GM23338 (cell line): ENCODE results near the gene ZNF628. TPM values are rescaled to one million over a fixed set of nuclear protein-coding genes. Genes with fewer than 3 reads are reported as not detected.

Source experiments
- ATAC-seq: fragments of 200-7000 bp; cut with Tn5 transposase; 3 replicates; pipeline ENCODE4 v1.9.1; 2020
- DNase-seq: peaks from one replicate; pipeline ENCODE4 v3.0.0-alpha.2; 2015; ENCODE audit warnings: low spot score
- H2AFZ ChIP-seq: fragments of 200-600 bp; sonication (generic); 2 replicates; pipeline ENCODE4 v1.8.0; 2016; ENCODE audit warnings: antibody characterized with exemption, mild to moderate bottlenecking, moderate library complexity
- H3F3A ChIP-seq: fragments of 200-600 bp; sonication (generic); replicated peaks from 2 replicates; pipeline ENCODE4 v1.8.0; 2017; ENCODE audit warnings: antibody characterized with exemption, mixed run types, low read depth
- H3K27ac ChIP-seq: fragments of 200-600 bp; sonication (generic); 2 replicates; pipeline ENCODE4 v1.6.1; 2016; ENCODE audit warnings: low read depth
- H3K27me3 ChIP-seq: fragments of 200-600 bp; sonication (generic); 2 replicates; pipeline ENCODE4 v1.8.0; 2016; ENCODE audit warnings: mild to moderate bottlenecking, mixed run types, moderate library complexity; ENCODE audit not compliant: insufficient read depth
- H3K36me3 ChIP-seq: fragments of 200-600 bp; sonication (generic); 2 replicates; pipeline ENCODE4 v1.8.0; 2016; ENCODE audit warnings: mild to moderate bottlenecking; ENCODE audit not compliant: insufficient read depth
- H3K4me1 ChIP-seq: fragments of 200-600 bp; sonication (generic); 2 replicates; pipeline ENCODE4 v1.8.0; 2016; ENCODE audit warnings: mild to moderate bottlenecking, moderate library complexity; ENCODE audit not compliant: insufficient read depth
- H3K4me2 ChIP-seq: fragments of 200-600 bp; sonication (generic); 2 replicates; pipeline ENCODE4 v1.7.1; 2017; ENCODE audit warnings: mixed run types
- H3K4me3 ChIP-seq: fragments of 200-600 bp; sonication (generic); 2 replicates; pipeline ENCODE4 v1.6.1; 2016; ENCODE audit warnings: mixed run types
- H3K79me2 ChIP-seq: fragments of 200-600 bp; sonication (generic); replicated peaks from 2 replicates; pipeline ENCODE4 v1.8.0; 2017; ENCODE audit warnings: mild to moderate bottlenecking; ENCODE audit not compliant: insufficient read depth
- H3K9me2 ChIP-seq: fragments of 200-600 bp; sonication (generic); 2 replicates; pipeline ENCODE4 v1.8.0; 2017; ENCODE audit not compliant: insufficient read depth
- H4K20me1 ChIP-seq: fragments of 200-600 bp; sonication (generic); replicated peaks from 2 replicates; pipeline ENCODE4 v1.8.0; 2017; ENCODE audit warnings: mild to moderate bottlenecking; ENCODE audit not compliant: insufficient read depth
- H3K27ac Mint-ChIP-seq: 2 replicates; pipeline ENCODE4 v1.8.0; 2020; ENCODE audit warnings: inconsistent platforms, mild to moderate bottlenecking, moderate library complexity, mixed read lengths
- H3K27me3 Mint-ChIP-seq: 3 replicates; pipeline ENCODE4 v1.8.0; 2022; ENCODE audit warnings: low read depth, mild to moderate bottlenecking, moderate library complexity, mixed read lengths, inconsistent platforms; ENCODE audit not compliant: insufficient read depth, poor library complexity
- H3K36me3 Mint-ChIP-seq: 3 replicates; pipeline ENCODE4 v1.8.0; 2021; ENCODE audit warnings: low read depth, mild to moderate bottlenecking, inconsistent platforms, moderate library complexity, mixed read lengths
- H3K4me1 Mint-ChIP-seq: 3 replicates; pipeline ENCODE4 v1.8.0; 2020; ENCODE audit warnings: mild to moderate bottlenecking, inconsistent platforms, mixed read lengths
- H3K4me3 Mint-ChIP-seq: 3 replicates; pipeline ENCODE4 v1.8.0; 2021; ENCODE audit warnings: moderate library complexity, mild to moderate bottlenecking, inconsistent platforms, mixed read lengths
- H3K9me3 Mint-ChIP-seq: 3 replicates; pipeline ENCODE4 v1.8.0; 2020; ENCODE audit warnings: moderate library complexity, mild to moderate bottlenecking, inconsistent platforms, mixed read lengths
- CREB1 ChIP-seq: fragments of 250-450 bp; sonication (Bioruptor Pico); IDR thresholded peaks from 2 replicates; pipeline ENCODE4 v1.5.0; 2020; ENCODE audit warnings: low read depth, mild to moderate bottlenecking, moderate library complexity
- EZH2 ChIP-seq: fragments of 200-600 bp; sonication (generic); IDR thresholded peaks from one replicate; pipeline ENCODE4 v1.8.0; 2017; ENCODE audit warnings: antibody characterized with exemption, mild to moderate bottlenecking, low read depth; ENCODE audit not compliant: unreplicated experiment
- JUNB ChIP-seq: IDR thresholded peaks from one replicate; pipeline ENCODE4 v1.6.1; 2016; ENCODE audit warnings: antibody characterized with exemption; ENCODE audit not compliant: unreplicated experiment
- ZNF114 ChIP-seq: fragments of 250-450 bp; sonication (Bioruptor Pico); IDR thresholded peaks from 2 replicates; pipeline ENCODE4 v1.5.0; 2020; ENCODE audit warnings: mild to moderate bottlenecking, moderate library complexity
- polyA plus RNA-seq: library from polyadenylated mRNA; unstranded; fragments of >200 nt; fragmentation: Nextera tagmentation; extraction: Ambion mirVana; gene quantifications from 2 replicates; pipeline ENCODE4 v1.2.1, GENCODE V29; 2016
- total RNA-seq: library from RNA; depleted of rRNA; stranded (reverse); fragments of >200 nt; shearing (Covaris generic); gene quantifications from 2 replicates; pipeline ENCODE4 v1.2.3, GENCODE V29; 2014
- TF ChIP-seq, protein P1 (sequence below), 2 experiments: fragments of 200-600 bp in 1 of 2; sonication (generic) in 1 of 2; conservative IDR thresholded peaks; 2 replicates each; pipeline versions ENCODE4 v1.5.1 to v1.6.1; 2016 to 2017; ENCODE audit warnings: antibody characterized with exemption in 2 of 2, low read depth in 2 of 2, mild to moderate bottlenecking in 2 of 2, moderate library complexity in 1 of 2
- TF ChIP-seq, protein P2 (sequence below): fragments of 250-450 bp; sonication (Bioruptor Pico); IDR thresholded peaks from 2 replicates; pipeline ENCODE4 v1.5.0; 2020; ENCODE audit warnings: mild to moderate bottlenecking, moderate library complexity
- TF ChIP-seq, protein P3 (sequence below): IDR thresholded peaks from one replicate; pipeline ENCODE4 v1.6.1; 2018; ENCODE audit warnings: antibody characterized with exemption; ENCODE audit not compliant: unreplicated experiment

The ZNF628 gene
- total and polyA plus RNA-seq, 2 experiments from 2014 or later, result 4.9 to 10.7 TPM

DNA sequence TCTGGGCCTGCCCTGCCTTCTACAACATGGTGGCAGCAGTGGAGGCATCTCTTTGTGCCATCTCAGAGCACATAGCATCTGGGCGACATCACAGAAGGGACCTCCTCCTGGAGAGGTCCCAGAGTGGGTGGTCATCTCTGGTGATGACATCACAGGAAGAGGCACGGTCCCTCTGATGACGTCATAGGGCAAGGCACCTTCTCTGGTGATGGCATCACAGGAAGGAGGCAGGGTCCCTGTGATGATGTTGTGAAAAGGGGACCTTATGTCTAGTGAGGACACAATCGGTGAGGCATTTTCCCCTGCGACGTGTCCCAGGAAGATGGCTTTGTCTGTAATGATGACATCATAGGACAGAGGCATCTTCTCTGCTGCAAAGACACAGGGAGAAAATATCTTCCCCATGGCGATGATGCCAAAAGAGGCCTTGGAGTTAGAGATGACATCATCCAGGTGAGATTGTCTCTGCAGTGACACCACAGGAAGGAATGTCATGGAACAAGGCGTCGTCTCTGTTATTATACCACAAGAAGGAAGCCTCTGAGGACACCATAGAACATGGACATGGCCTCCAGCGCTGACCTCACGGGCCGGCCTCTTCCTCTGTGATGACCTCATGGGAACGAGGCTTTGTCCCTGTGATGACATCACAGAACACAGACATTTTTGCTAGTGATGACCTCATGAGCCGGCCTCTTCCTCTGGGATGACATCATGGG is 44.0 kb upstream of the ZNF628 start:
- H3K27me3 Mint-ChIP-seq, result peaks cover 7% of the 10 kb centered on the region
- H3K4me1 Mint-ChIP-seq, result peaks cover 7% of the 10 kb centered on the region
- H3K79me2 ChIP-seq, result no peaks in the 10 kb centered on the region
- no peaks in the 10 kb centered on the region for H3K9me2 ChIP-seq
- no peaks in the 10 kb centered on the region for H3K36me3 Mint-ChIP-seq
- DNase-seq (no peak), ATAC-seq (no peak)
- H3K27ac ChIP-seq, result no peak overlapping the region
- no peak overlapping the region for H3K4me3 Mint-ChIP-seq
- H3K27me3 ChIP-seq, result peaks cover 15% of the 10 kb centered on the region; the same call in 1 of the 2 replicates
- H3F3A ChIP-seq, result no peaks in the 10 kb centered on the region; the same call in 1 of the 2 replicates
- H3K27ac Mint-ChIP-seq, result no peak overlapping the region
- 0 out of 2 replicates have a peak, but pooled peaks cover 7% of the 10 kb centered on the region for H3K4me1 ChIP-seq
- no peaks in the 10 kb centered on the region for H4K20me1 ChIP-seq
- H3K4me2 ChIP-seq, result no peak overlapping the region
- no peaks in the 10 kb centered on the region for H3K36me3 ChIP-seq
- peaks cover 12% of the 10 kb centered on the region for H3K9me3 Mint-ChIP-seq
- no peak overlapping the region for H2AFZ ChIP-seq
- no peak overlapping the region for H3K4me3 ChIP-seq
- TF ChIP-seq JUNB (no peak), CREB1 (peak; percentile 47; the same call in 1 of the 2 replicates)
- TF ChIP-seq, protein P1, sequence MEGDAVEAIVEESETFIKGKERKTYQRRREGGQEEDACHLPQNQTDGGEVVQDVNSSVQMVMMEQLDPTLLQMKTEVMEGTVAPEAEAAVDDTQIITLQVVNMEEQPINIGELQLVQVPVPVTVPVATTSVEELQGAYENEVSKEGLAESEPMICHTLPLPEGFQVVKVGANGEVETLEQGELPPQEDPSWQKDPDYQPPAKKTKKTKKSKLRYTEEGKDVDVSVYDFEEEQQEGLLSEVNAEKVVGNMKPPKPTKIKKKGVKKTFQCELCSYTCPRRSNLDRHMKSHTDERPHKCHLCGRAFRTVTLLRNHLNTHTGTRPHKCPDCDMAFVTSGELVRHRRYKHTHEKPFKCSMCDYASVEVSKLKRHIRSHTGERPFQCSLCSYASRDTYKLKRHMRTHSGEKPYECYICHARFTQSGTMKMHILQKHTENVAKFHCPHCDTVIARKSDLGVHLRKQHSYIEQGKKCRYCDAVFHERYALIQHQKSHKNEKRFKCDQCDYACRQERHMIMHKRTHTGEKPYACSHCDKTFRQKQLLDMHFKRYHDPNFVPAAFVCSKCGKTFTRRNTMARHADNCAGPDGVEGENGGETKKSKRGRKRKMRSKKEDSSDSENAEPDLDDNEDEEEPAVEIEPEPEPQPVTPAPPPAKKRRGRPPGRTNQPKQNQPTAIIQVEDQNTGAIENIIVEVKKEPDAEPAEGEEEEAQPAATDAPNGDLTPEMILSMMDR (conservative IDR thresholded peaks at IDR 0.05; ENCODE audit: low read depth in 2 of 2), result no peak

DNA sequence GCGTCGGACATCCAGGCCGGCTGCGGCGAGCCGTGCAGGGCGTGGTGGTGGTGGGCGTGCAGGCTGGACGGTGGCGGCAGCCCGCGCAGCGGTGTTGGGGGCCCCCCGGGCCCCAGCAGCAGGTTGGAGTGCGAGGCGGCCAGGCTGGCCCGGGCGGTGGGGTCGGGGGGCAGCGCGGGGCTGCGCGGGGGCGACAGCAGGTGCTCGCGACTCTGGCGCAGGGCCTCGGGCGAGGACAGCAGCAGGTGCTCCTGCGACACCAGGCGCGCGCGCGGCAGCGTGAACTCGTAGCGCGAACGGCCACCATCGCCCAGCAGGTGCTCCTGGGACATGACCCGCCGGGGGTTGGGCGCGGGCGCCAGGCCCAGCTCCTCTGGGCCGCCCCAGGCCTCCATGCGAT is 43.1 kb upstream of the ZNF628 start:
- Histone ChIP-seq H4K20me1 (no peaks in the 10 kb centered on the region), H3K79me2 (no peaks in the 10 kb centered on the region), H3K4me3 (no peak overlapping the region), H3K4me2 (no peak overlapping the region), H2AFZ (no peak overlapping the region), H3K27me3 (peaks cover 18% of the 10 kb centered on the region; the same call in 1 of the 2 replicates), H3K4me1 (0 out of 2 replicates have a peak, but pooled peaks cover 7% of the 10 kb centered on the region), H3K36me3 (no peaks in the 10 kb centered on the region), H3F3A (no peaks in the 10 kb centered on the region; the same call in 1 of the 2 replicates), H3K9me2 (no peaks in the 10 kb centered on the region), H3K27ac (no peak overlapping the region)
- no peak for TF ChIP-seq ZNF114 (CRISPR knock-in tag)
- no peak for TF ChIP-seq CREB1
- TF ChIP-seq EZH2, result no peak
- TF ChIP-seq, protein P2, sequence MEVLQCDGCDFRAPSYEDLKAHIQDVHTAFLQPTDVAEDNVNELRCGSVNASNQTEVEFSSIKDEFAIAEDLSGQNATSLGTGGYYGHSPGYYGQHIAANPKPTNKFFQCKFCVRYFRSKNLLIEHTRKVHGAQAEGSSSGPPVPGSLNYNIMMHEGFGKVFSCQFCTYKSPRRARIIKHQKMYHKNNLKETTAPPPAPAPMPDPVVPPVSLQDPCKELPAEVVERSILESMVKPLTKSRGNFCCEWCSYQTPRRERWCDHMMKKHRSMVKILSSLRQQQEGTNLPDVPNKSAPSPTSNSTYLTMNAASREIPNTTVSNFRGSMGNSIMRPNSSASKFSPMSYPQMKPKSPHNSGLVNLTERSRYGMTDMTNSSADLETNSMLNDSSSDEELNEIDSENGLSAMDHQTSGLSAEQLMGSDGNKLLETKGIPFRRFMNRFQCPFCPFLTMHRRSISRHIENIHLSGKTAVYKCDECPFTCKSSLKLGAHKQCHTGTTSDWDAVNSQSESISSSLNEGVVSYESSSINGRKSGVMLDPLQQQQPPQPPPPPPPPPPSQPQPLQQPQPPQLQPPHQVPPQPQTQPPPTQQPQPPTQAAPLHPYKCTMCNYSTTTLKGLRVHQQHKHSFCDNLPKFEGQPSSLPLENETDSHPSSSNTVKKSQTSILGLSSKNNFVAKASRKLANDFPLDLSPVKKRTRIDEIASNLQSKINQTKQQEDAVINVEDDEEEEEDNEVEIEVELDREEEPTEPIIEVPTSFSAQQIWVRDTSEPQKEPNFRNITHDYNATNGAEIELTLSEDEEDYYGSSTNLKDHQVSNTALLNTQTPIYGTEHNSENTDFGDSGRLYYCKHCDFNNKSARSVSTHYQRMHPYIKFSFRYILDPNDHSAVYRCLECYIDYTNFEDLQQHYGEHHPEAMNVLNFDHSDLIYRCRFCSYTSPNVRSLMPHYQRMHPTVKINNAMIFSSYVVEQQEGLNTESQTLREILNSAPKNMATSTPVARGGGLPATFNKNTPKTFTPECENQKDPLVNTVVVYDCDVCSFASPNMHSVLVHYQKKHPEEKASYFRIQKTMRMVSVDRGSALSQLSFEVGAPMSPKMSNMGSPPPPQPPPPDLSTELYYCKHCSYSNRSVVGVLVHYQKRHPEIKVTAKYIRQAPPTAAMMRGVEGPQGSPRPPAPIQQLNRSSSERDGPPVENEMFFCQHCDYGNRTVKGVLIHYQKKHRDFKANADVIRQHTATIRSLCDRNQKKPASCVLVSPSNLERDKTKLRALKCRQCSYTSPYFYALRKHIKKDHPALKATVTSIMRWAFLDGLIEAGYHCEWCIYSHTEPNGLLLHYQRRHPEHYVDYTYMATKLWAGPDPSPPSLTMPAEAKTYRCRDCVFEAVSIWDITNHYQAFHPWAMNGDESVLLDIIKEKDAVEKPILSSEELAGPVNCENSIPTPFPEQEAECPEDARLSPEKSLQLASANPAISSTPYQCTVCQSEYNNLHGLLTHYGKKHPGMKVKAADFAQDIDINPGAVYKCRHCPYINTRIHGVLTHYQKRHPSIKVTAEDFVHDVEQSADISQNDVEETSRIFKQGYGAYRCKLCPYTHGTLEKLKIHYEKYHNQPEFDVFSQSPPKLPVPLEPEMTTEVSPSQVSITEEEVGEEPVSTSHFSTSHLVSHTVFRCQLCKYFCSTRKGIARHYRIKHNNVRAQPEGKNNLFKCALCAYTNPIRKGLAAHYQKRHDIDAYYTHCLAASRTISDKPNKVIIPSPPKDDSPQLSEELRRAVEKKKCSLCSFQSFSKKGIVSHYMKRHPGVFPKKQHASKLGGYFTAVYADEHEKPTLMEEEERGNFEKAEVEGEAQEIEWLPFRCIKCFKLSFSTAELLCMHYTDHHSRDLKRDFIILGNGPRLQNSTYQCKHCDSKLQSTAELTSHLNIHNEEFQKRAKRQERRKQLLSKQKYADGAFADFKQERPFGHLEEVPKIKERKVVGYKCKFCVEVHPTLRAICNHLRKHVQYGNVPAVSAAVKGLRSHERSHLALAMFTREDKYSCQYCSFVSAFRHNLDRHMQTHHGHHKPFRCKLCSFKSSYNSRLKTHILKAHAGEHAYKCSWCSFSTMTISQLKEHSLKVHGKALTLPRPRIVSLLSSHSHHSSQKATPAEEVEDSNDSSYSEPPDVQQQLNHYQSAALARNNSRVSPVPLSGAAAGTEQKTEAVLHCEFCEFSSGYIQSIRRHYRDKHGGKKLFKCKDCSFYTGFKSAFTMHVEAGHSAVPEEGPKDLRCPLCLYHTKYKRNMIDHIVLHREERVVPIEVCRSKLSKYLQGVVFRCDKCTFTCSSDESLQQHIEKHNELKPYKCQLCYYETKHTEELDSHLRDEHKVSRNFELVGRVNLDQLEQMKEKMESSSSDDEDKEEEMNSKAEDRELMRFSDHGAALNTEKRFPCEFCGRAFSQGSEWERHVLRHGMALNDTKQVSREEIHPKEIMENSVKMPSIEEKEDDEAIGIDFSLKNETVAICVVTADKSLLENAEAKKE (CRISPR knock-in tag), result no peak
- TF ChIP-seq, protein P3, sequence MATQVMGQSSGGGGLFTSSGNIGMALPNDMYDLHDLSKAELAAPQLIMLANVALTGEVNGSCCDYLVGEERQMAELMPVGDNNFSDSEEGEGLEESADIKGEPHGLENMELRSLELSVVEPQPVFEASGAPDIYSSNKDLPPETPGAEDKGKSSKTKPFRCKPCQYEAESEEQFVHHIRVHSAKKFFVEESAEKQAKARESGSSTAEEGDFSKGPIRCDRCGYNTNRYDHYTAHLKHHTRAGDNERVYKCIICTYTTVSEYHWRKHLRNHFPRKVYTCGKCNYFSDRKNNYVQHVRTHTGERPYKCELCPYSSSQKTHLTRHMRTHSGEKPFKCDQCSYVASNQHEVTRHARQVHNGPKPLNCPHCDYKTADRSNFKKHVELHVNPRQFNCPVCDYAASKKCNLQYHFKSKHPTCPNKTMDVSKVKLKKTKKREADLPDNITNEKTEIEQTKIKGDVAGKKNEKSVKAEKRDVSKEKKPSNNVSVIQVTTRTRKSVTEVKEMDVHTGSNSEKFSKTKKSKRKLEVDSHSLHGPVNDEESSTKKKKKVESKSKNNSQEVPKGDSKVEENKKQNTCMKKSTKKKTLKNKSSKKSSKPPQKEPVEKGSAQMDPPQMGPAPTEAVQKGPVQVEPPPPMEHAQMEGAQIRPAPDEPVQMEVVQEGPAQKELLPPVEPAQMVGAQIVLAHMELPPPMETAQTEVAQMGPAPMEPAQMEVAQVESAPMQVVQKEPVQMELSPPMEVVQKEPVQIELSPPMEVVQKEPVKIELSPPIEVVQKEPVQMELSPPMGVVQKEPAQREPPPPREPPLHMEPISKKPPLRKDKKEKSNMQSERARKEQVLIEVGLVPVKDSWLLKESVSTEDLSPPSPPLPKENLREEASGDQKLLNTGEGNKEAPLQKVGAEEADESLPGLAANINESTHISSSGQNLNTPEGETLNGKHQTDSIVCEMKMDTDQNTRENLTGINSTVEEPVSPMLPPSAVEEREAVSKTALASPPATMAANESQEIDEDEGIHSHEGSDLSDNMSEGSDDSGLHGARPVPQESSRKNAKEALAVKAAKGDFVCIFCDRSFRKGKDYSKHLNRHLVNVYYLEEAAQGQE, result no peak
- Mint-ChIP-seq H3K27ac (no peak overlapping the region), H3K27me3 (peaks cover 13% of the 10 kb centered on the region), H3K9me3 (peaks cover 12% of the 10 kb centered on the region), H3K4me1 (peaks cover 9% of the 10 kb centered on the region), H3K36me3 (no peaks in the 10 kb centered on the region), H3K4me3 (no peak overlapping the region)
- no peak for DNase-seq
- ATAC-seq, result no peak
